GM20431 (cell line): ENCODE data around the gene PTPRS.
"Not testable (repeated sequence)": the region's sequence is repeated elsewhere in the genome, so short reads cannot be mapped to it uniquely, and the experiment has no call there.

Experiments
- in situ Hi-C: fragments of 300-500 bp; cut with MseI, MboI; formaldehyde crosslinking; loops from one replicate; pipeline ENCODE4 v1.15.0; 2020; ENCODE audit warnings: low sequenced_read_pairs; ENCODE audit not compliant: unreplicated experiment

PTPRS gene

GRCh38 chr19:5334824-5335500 is 5.7 kb downstream of the PTPRS start:
- in situ Hi-C loops = no loop called here

- in situ Hi-C loops = no loop called here
Measured at GRCh38 chr19:5334366-5334739, 6.3 kb downstream of the PTPRS start.

- in situ Hi-C loops = no loop called here
Measured at GRCh38 chr19:5333581-5334365, 6.8 kb downstream of the PTPRS start.

GRCh38 chr19:5332501-5332900 is 8.1 kb downstream of the PTPRS start:
- in situ Hi-C loops = no loop called here

GRCh38 chr19:5331790-5332189 is 8.8 kb downstream of the PTPRS start:
- in situ Hi-C loops = no loop called here

GRCh38 chr19:5330307-5330720 is 10.3 kb downstream of the PTPRS start:
- in situ Hi-C loops = no loop called here

- in situ Hi-C loops = no loop called here
Measured at GRCh38 chr19:5329141-5329540, 11.5 kb downstream of the PTPRS start.

- in situ Hi-C loops = not testable (repeated sequence)
Measured at GRCh38 chr19:5328407-5328806, 12.2 kb downstream of the PTPRS start.

- in situ Hi-C loops = no loop called here
Measured at GRCh38 chr19:5326986-5327623, 13.5 kb downstream of the PTPRS start.

- in situ Hi-C loops = no loop called here
Measured at GRCh38 chr19:5326545-5326944, 14.1 kb downstream of the PTPRS start.

GRCh38 chr19:5324947-5325346 is 15.7 kb downstream of the PTPRS start:
- in situ Hi-C loops = no loop called here

- in situ Hi-C loops = no loop called here
Measured at GRCh38 chr19:5323475-5323811, 17.2 kb downstream of the PTPRS start.

GRCh38 chr19:5321851-5322681 is 18.5 kb downstream of the PTPRS start:
- in situ Hi-C loops = no loop called here

- in situ Hi-C loops = no loop called here
Measured at GRCh38 chr19:5321066-5321642, 19.5 kb downstream of the PTPRS start.

GRCh38 chr19:5319516-5319915 is 21.1 kb downstream of the PTPRS start:
- in situ Hi-C loops = no loop called here

GRCh38 chr19:5318306-5318705 is 22.3 kb downstream of the PTPRS start:
- in situ Hi-C loops = no loop called here

- in situ Hi-C loops = no loop called here
Measured at GRCh38 chr19:5317321-5317720, 23.3 kb downstream of the PTPRS start.

- in situ Hi-C loops = no loop called here
Measured at GRCh38 chr19:5316138-5316537, 24.5 kb downstream of the PTPRS start.

GRCh38 chr19:5314907-5315298 is 25.7 kb downstream of the PTPRS start:
- in situ Hi-C loops = no loop called here
